Skeletal muscle satellite cell (primary cell): ENCODE measurements around the gene THADA.
"Not testable (repeated sequence)": the region's sequence is repeated elsewhere in the genome, so short reads cannot be mapped to it uniquely, and the experiment has no call there.

Experiments used
- H3K27me3 ChIP-seq: 2 replicates; pipeline ENCODE4 v1.7.0; 2013; ENCODE audit warnings: low read length; ENCODE audit not compliant: control insufficient read depth, insufficient read depth
- H3K36me3 ChIP-seq: 2 replicates; pipeline ENCODE4 v1.7.0; 2013; ENCODE audit warnings: mild to moderate bottlenecking, control low read depth, low read length; ENCODE audit not compliant: insufficient read depth
- H3K4me1 ChIP-seq: 2 replicates; pipeline ENCODE4 v1.7.0; 2013; ENCODE audit warnings: low read length; ENCODE audit not compliant: control insufficient read depth, insufficient read depth
- H3K4me2 ChIP-seq: 2 replicates; pipeline ENCODE4 v1.7.0; 2013; ENCODE audit warnings: mild to moderate bottlenecking, low read length
- H3K4me3 ChIP-seq: 2 replicates; pipeline ENCODE4 v1.7.0; 2013; ENCODE audit warnings: low read length
- H3K9ac ChIP-seq: 2 replicates; pipeline ENCODE4 v1.7.0; 2013; ENCODE audit warnings: mild to moderate bottlenecking, low read depth, low read length, moderate library complexity
- H3K9me3 ChIP-seq: replicated peaks from 2 replicates; pipeline ENCODE4 v1.7.0; 2013; ENCODE audit warnings: mild to moderate bottlenecking, control low read depth, low read length

THADA gene

GRCh38 chr2:43616967-43617680, 21.3 kb upstream of the THADA start:
- H3K4me1 ChIP-seq: peaks cover 5% of the 10 kb centered on the region
- H3K9ac ChIP-seq: no peak overlapping the region
- no peak overlapping the region for H3K4me2 ChIP-seq
- H3K27me3 ChIP-seq: peaks cover 20% of the 10 kb centered on the region
- no peak overlapping the region for H3K4me3 ChIP-seq
- H3K9me3 ChIP-seq: no peaks in the 10 kb centered on the region
- no peaks in the 10 kb centered on the region for H3K36me3 ChIP-seq

- Histone ChIP-seq H3K27me3 (peaks cover 4% of the 10 kb centered on the region), H3K4me3 (no peak overlapping the region), H3K9ac (no peak overlapping the region), H3K9me3 (no peaks in the 10 kb centered on the region), H3K4me2 (no peak overlapping the region), H3K4me1 (peaks cover 5% of the 10 kb centered on the region), H3K36me3 (no peaks in the 10 kb centered on the region)
Observed at GRCh38 chr2:43612944-43613343, 17.1 kb upstream of the THADA start.

- peaks cover 3% of the 10 kb centered on the region for H3K27me3 ChIP-seq
- no peak overlapping the region for H3K4me3 ChIP-seq
- no peak overlapping the region for H3K4me2 ChIP-seq
- no peaks in the 10 kb centered on the region for H3K9me3 ChIP-seq
- H3K36me3 ChIP-seq: no peaks in the 10 kb centered on the region
- H3K4me1 ChIP-seq: peaks cover 4% of the 10 kb centered on the region
- no peak overlapping the region for H3K9ac ChIP-seq
Observed at GRCh38 chr2:43611987-43612894, 16.4 kb upstream of the THADA start.

- H3K9ac ChIP-seq: no peak overlapping the region
- H3K36me3 ChIP-seq: no peaks in the 10 kb centered on the region
- H3K4me2 ChIP-seq: no peak overlapping the region
- H3K27me3 ChIP-seq: no peaks in the 10 kb centered on the region
- no peaks in the 10 kb centered on the region for H3K9me3 ChIP-seq
- no peak overlapping the region for H3K4me3 ChIP-seq
- no peaks in the 10 kb centered on the region for H3K4me1 ChIP-seq
Observed at GRCh38 chr2:43610361-43610760, 14.5 kb upstream of the THADA start.

- no peak overlapping the region for H3K9ac ChIP-seq
- no peak overlapping the region for H3K4me2 ChIP-seq
- H3K27me3 ChIP-seq: no peaks in the 10 kb centered on the region
- no peaks in the 10 kb centered on the region for H3K36me3 ChIP-seq
- no peaks in the 10 kb centered on the region for H3K9me3 ChIP-seq
- no peak overlapping the region for H3K4me3 ChIP-seq
- no peaks in the 10 kb centered on the region for H3K4me1 ChIP-seq
Observed at GRCh38 chr2:43609290-43609918, 13.6 kb upstream of the THADA start.

GRCh38 chr2:43605851-43606250, 10.0 kb upstream of the THADA start:
- Histone ChIP-seq H3K4me1 (no peaks in the 10 kb centered on the region), H3K4me2 (no peak overlapping the region), H3K36me3 (no peaks in the 10 kb centered on the region), H3K9me3 (no peaks in the 10 kb centered on the region), H3K27me3 (no peaks in the 10 kb centered on the region), H3K4me3 (no peak overlapping the region), H3K9ac (no peak overlapping the region)

- H3K36me3 ChIP-seq: no peaks in the 10 kb centered on the region
- no peaks in the 10 kb centered on the region for H3K9me3 ChIP-seq
- no peaks in the 10 kb centered on the region for H3K27me3 ChIP-seq
- no peak overlapping the region for H3K4me3 ChIP-seq
- no peak overlapping the region for H3K4me2 ChIP-seq
- H3K9ac ChIP-seq: no peak overlapping the region
- H3K4me1 ChIP-seq: no peaks in the 10 kb centered on the region
Observed at GRCh38 chr2:43605079-43605655, 9.3 kb upstream of the THADA start.

GRCh38 chr2:43604674-43605073, 8.8 kb upstream of the THADA start:
- H3K9ac ChIP-seq: no peak overlapping the region
- H3K4me1 ChIP-seq: no peaks in the 10 kb centered on the region
- H3K36me3 ChIP-seq: no peaks in the 10 kb centered on the region
- no peak overlapping the region for H3K4me2 ChIP-seq
- no peak overlapping the region for H3K4me3 ChIP-seq
- H3K27me3 ChIP-seq: no peaks in the 10 kb centered on the region
- no peaks in the 10 kb centered on the region for H3K9me3 ChIP-seq

- not testable (repeated sequence) for H3K27me3 ChIP-seq, H3K4me3 ChIP-seq, H3K4me1 ChIP-seq, H3K9ac ChIP-seq, H3K9me3 ChIP-seq, H3K4me2 ChIP-seq, H3K36me3 ChIP-seq
Observed at GRCh38 chr2:43600596-43600995, 4.8 kb upstream of the THADA start.

GRCh38 chr2:43594875-43595274, 963 bp downstream of the THADA start:
- H3K9me3 ChIP-seq: no peaks in the 10 kb centered on the region
- H3K4me2 ChIP-seq: peak overlapping the region; percentile 92
- no peaks in the 10 kb centered on the region for H3K27me3 ChIP-seq
- peak overlapping the region; percentile 83 for H3K4me3 ChIP-seq
- H3K9ac ChIP-seq: peak overlapping the region; percentile 88
- H3K36me3 ChIP-seq: peaks cover 9% of the 10 kb centered on the region
- H3K4me1 ChIP-seq: peaks cover 34% of the 10 kb centered on the region

- no peaks in the 10 kb centered on the region for H3K27me3 ChIP-seq
- peaks cover 22% of the 10 kb centered on the region for H3K36me3 ChIP-seq
- H3K9me3 ChIP-seq: no peaks in the 10 kb centered on the region
- H3K4me3 ChIP-seq: peak overlapping the region; percentile 2
- H3K9ac ChIP-seq: peak overlapping the region; percentile 22
- peak overlapping the region; percentile 69 for H3K4me2 ChIP-seq
- peaks cover 34% of the 10 kb centered on the region for H3K4me1 ChIP-seq
Observed at GRCh38 chr2:43593254-43593653, 2.6 kb downstream of the THADA start.
